Nucleus accumbens (tissue), 56 donors: ENCODE results near the gene PRR33.

Experiments
- DNase-seq, 56 donors: peaks; one replicate each; lab custom pipeline; 2025; lab: John Stamatoyannopoulos, UW

Gene PRR33

GRCh38 chr11:1918436-1919315, 27.0 kb upstream of the PRR33 start:
- no peak for DNase-seq

- DNase-seq: no peak
Measured at GRCh38 chr11:1917523-1918435, 26.1 kb upstream of the PRR33 start.

- no peak for DNase-seq
Measured at GRCh38 chr11:1916986-1917522, 25.4 kb upstream of the PRR33 start.

DNA sequence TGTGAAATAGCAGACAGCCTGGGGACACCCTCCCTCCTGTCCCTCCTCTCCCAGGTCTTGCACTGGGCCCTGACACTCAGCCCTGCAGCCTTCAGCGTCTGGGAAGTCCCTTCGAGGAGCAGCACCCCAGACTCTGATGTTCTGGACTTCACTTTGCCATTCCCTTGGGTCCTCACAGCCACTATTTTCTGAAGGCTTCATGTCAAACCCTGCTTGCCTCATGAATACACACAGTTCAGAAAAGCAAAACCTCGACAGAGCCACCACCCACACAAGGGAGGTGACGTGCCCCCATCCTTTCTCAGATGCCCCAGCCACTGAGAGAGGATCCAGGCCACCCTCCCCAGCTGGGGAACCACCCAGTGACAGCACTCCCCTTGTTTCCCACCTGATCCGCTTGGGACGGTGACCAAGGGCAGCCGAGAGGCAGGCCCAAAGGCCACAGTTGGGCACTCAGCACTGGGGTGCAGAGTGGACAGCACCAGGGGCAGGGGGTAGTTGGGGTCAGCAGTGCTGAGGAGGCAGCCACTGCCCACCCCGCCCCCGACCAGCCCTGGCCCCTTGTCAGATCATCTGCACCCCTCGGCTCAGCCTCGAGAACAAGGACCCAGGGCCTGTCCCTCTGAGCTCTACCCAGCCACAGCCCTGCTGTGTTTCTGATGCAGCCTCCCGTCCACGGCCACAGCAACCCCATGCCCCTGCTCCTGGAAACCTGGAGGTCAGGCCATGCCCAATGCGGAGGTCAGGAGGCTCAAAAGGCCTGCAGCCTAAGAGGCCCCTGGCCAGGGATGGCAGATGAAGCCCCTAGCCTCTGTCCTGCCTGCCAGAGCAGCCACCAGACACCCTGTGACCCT, 24.7 kb upstream of the PRR33 start:
- DNase-seq: no peak

GRCh38 chr11:1915795-1916131, 24.1 kb upstream of the PRR33 start:
- DNase-seq: no peak

DNA sequence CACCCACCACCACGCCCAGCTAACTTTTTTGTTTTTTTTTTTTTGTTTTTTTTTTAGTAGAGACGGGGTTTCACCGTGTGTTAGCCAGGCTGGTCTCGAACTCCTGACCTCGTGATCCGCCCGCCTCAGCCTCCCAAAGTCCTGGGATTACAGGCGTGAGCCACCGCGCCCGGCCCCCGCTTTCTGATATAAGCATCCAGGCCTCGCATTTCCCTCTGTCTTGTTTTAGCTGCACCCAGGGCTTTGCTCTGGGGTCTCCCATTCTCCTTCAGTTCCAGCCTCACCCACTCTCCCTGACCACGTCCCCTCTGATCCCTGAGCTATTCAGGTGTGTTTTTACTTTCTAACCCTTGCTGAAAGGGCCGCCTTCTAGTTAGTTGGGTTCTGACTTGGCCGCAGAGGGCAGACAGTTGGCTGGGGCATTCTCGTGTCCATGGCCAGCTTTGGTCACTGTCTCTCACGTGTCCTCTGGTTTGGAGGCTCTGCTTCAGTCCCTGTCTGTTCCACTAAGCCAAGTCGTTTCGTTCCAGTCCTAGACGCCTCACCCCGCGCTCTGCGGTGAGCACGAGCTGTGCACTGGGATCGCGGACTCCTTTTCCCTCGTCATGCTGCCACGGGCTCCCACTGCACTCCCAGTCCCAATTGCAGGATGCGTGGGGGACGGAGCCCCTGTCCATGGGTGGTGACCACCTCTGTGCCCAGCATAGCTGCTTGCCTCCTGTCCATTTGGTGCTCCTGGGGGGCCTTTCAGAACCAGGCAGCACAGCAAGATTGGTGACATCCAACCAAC, 21.8 kb upstream of the PRR33 start:
- DNase-seq: no peak

- no peak for DNase-seq
Measured at GRCh38 chr11:1912289-1912878, 20.7 kb upstream of the PRR33 start.

- no peak for DNase-seq
Measured at GRCh38 chr11:1909524-1909923, 17.8 kb upstream of the PRR33 start.

DNA sequence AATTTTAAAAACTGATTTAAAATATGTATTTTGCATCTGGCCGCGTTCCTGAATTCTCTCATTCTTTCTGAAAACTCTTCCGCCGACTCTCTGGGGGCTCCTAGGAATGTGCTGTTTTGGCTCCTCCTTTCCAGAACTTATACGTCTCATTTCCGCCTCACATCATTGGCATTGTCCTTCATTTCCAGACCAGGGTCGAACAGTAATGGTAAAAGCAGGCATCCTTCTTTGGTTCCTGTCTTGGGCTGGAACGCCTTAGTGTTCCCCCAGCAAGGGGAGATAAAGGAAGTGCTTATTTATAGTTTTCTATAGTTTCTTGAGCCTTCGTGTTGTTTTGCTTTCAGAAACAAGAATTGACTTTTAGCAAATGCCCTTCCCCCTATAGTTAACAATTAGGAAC, 16.9 kb upstream of the PRR33 start:
- DNase-seq: no peak

GRCh38 chr11:1906611-1907423, 15.1 kb upstream of the PRR33 start:
- DNase-seq: no peak

- DNase-seq: no peak
Measured at GRCh38 chr11:1906181-1906580, 14.5 kb upstream of the PRR33 start.

DNA sequence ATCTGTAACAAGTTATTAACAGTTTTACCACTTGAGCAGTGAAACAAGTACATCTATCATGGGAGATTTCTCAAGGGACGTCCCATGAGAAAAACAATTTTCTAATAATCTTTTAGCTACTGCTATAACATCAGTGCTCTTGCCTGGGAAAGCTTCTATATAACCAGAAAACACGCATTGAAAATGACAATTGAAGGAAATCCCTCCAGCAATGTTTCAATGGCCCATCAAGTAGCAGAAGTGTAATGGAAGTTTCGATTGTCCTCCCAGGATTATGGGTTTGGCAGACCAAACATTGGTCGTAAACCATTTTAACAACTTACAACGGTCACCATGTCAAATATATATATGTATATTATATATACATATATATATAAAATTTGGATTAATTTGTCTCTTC, 8.0 kb upstream of the PRR33 start:
- no peak for DNase-seq

DNA sequence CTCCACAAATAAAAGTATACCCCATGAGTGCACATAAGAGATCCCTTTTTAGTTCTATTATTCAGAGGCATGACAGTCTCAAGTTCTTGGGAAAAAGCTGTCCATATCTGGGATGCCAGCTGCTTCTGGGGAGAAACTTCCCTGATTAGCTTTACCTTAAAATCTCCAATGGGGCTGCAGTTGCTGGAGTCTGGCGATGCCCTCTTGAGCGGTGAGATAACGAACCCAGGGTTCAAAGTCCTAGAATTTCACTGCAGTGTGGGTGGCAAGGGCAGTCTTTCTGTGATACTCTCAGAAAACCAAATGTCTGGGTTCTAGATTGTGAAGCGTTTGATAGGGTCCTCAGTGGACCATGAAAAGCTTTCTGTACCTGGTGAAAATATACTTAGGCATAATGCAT, 7.4 kb upstream of the PRR33 start:
- DNase-seq: no peak

DNA sequence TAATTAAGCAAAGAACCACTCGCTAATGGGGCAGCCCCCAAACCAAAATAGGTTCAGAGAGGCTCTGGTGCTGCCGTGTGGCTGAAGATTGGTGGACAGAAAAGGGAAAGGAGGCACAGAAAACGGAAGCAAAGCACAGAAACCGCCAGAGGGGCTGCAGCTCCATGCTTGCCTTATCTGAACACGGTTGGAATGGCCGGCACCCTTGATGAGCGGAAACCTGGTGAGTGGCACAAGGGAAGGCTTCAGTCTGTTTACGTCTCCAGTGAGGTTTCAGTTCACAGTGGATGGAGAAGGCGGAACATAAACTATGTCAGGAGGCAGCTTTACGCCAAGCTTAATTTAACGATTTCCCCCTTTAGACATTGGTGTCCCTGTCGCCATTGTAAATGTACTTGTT, 5.2 kb upstream of the PRR33 start:
- no peak for DNase-seq

DNA sequence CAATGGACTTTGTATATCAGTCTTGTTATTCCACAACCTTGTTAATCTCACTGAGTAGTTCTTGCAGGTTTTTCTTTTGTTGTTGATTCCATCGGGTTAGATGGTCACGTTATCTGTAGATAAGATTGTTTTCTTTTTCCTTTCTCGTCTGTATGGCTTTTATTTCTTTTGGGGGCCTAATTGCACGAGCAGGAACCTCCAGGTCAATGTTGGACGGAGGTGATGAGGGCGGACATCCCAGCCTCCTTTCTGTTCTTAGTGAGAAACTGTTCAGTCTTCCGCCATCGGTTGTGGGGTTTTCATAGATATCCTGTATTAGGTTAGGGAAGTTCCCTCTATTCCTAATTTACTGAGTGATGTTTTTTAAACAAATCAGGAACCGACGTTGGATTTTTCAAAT, 4.8 kb upstream of the PRR33 start:
- no peak for DNase-seq

DNA sequence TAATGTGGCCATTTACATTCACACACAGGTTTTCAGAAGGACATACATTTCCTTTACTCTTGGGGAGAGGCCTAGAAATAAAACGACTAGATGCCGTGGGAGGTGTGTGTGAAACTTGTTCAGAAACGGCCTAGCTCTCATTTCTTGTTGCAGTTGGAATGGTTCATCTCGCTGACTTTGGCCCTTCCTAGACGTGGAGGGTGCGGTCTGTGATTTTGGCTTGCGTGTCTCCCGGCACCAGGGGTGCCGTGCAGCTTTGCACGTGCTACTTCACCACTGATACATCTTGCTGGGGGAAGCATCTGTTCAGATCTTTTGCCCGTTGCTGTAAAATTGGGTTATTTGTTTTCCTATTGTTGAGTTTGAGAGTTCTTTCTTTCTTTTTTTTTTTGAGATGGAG, 3.1 kb upstream of the PRR33 start:
- DNase-seq: no peak

DNA sequence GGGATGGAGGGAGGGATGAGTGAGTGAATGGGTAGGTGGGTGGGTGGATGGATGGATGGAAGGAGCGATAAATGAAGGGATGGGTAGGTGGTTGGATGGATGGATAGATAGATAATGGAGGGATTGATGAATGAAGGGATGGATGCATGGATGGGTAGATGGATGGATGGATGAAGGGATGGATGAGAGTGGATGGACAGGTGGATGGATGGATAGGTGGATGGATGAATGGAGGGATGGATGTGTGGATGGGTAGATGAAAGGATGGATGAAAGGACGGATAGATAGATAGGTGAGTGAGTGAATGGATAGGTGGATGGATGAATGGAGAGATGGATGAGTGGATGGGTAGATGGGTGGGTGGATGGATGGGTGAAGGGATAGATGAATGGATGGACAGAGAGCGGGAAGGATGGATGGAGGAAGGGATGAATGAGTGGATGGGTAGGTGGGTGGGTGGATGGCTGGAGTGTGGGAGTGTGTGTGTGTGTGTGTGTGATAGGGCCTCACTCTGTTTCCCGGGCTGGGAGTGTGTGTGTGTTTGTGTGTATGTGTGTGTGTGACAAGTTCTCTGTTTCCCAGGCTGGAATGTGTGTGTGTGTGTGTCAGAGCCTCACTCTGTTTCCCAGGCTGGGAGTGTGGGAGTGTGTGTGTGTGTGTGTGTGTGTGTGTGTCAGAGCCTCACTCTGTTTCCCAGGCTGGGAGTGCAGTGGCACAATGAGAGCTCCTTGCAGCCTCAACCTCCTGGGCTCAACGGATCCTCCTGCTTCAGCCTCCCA, 2.1 kb upstream of the PRR33 start:
- no peak for DNase-seq

- no peak for DNase-seq
Measured at GRCh38 chr11:1892558-1892957, 863 bp upstream of the PRR33 start.
